Astrocyte (in vitro differentiated cells and primary cell): ENCODE data around the gene MTHFS. TPM values are rescaled to one million over a fixed set of nuclear protein-coding genes. Genes with fewer than 3 reads are reported as not detected.
"Not testable (repeated sequence)": the region's sequence is repeated elsewhere in the genome, so short reads cannot be mapped to it uniquely, and the experiment has no call there.

Source experiments
- DNase-seq: peaks from one replicate; pipeline ENCODE4 v3.0.0-alpha.2; 2010; ENCODE audit warnings: low read depth
- FAIRE-seq: peaks from 2 replicates; lab custom pipeline; 2011; peaks lifted over from hg19 to GRCh38; lab: Jason Lieb, UNC
- H2AFZ ChIP-seq: 2 replicates; pipeline ENCODE4 v1.6.0; 2012; ENCODE audit warnings: low read depth, low read length, inconsistent platforms
- H3K27ac ChIP-seq: 2 replicates; pipeline ENCODE4 v1.5.1; 2011; ENCODE audit warnings: low read depth, low read length, inconsistent platforms
- H3K27me3 ChIP-seq: 2 replicates; pipeline ENCODE4 v1.6.0; 2011; ENCODE audit warnings: low read length, inconsistent platforms; ENCODE audit not compliant: insufficient read depth
- H3K36me3 ChIP-seq: 2 replicates; pipeline ENCODE4 v1.5.1; 2011; ENCODE audit warnings: low read length, inconsistent platforms; ENCODE audit not compliant: insufficient read depth
- H3K4me1 ChIP-seq: 2 replicates; pipeline ENCODE4 v1.5.1; 2011; ENCODE audit warnings: low read length, inconsistent platforms; ENCODE audit not compliant: insufficient read depth
- H3K4me2 ChIP-seq: 2 replicates; pipeline ENCODE4 v1.6.0; 2012; ENCODE audit warnings: low read length, inconsistent platforms
- H3K4me3 ChIP-seq: 2 replicates; pipeline ENCODE4 v1.5.1; 2011; ENCODE audit warnings: low read depth, mild to moderate bottlenecking, low read length, inconsistent platforms; ENCODE audit not compliant: insufficient read depth
- H3K79me2 ChIP-seq: 2 replicates; pipeline ENCODE4 v1.6.0; 2012; ENCODE audit warnings: mild to moderate bottlenecking, low read length, inconsistent platforms; ENCODE audit not compliant: insufficient read depth
- H3K9ac ChIP-seq: 2 replicates; pipeline ENCODE4 v1.6.0; 2012; ENCODE audit warnings: mild to moderate bottlenecking, low read length, inconsistent platforms
- H3K9me3 ChIP-seq: 2 replicates; pipeline ENCODE4 v1.5.1; 2012; ENCODE audit warnings: low read depth, mild to moderate bottlenecking, low read length, inconsistent platforms; ENCODE audit not compliant: insufficient read depth
- H4K20me1 ChIP-seq: 2 replicates; pipeline ENCODE4 v1.6.0; 2012; ENCODE audit warnings: low read length, inconsistent platforms; ENCODE audit not compliant: insufficient read depth
- H3K27ac Mint-ChIP-seq: one replicate; pipeline ENCODE4 v1.8.0; 2021; ENCODE audit warnings: mild to moderate bottlenecking, mixed read lengths; ENCODE audit not compliant: unreplicated experiment
- H3K27me3 Mint-ChIP-seq: one replicate; pipeline ENCODE4 v1.8.0; 2021; ENCODE audit warnings: low read depth, mixed read lengths; ENCODE audit not compliant: unreplicated experiment
- H3K36me3 Mint-ChIP-seq: one replicate; pipeline ENCODE4 v1.8.0; 2021; ENCODE audit warnings: low read depth, mixed read lengths; ENCODE audit not compliant: unreplicated experiment
- H3K4me1 Mint-ChIP-seq: one replicate; pipeline ENCODE4 v1.8.0; 2021; ENCODE audit warnings: low read depth, mixed read lengths; ENCODE audit not compliant: unreplicated experiment
- H3K4me3 Mint-ChIP-seq: one replicate; pipeline ENCODE4 v1.8.0; 2021; ENCODE audit warnings: mild to moderate bottlenecking, moderate library complexity, mixed read lengths; ENCODE audit not compliant: unreplicated experiment
- H3K9me3 Mint-ChIP-seq: one replicate; pipeline ENCODE4 v1.8.0; 2021; ENCODE audit warnings: mild to moderate bottlenecking, mixed read lengths; ENCODE audit not compliant: unreplicated experiment
- EZH2 ChIP-seq: IDR thresholded peaks from 2 replicates; pipeline ENCODE4 v1.6.1; 2012; ENCODE audit warnings: mild to moderate bottlenecking, low read length, inconsistent platforms; ENCODE audit not compliant: insufficient read depth
- total RNA-seq: library from RNA; stranded (reverse); gene quantifications from 2 replicates; pipeline ENCODE4 v1.2.1, GENCODE V29; 2021
- TF ChIP-seq, protein P1 (sequence below): IDR thresholded peaks from 2 replicates; pipeline ENCODE4 v1.5.1; 2011; ENCODE audit warnings: low read depth, mild to moderate bottlenecking, inconsistent platforms, low read length, moderate library complexity; ENCODE audit not compliant: insufficient read depth

MTHFS gene
- total RNA-seq, 1 donor from 2014 or later = 20.0 TPM

DNA sequence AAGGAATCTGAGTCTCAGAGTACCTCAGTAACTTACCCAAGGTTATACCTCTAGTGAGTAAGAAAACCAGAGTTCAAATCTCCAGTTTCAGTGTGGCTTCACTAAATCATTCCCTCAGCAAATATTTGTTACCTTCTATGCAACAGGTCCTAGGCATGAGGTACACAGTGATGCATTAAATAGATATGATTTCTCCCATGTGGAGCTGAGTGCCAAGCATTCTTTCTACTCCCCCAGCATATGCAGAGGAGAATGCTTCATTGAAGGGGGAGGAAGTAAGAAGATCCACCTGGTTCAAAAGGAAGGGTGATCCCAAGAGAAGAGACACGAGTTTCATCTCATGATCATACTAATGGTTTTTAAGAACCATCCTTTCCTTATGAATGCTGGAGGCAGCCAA lies 6.8 kb upstream of the MTHFS start:
- no peaks in the 10 kb centered on the region for H3K9me3 ChIP-seq
- H2AFZ ChIP-seq = no peak overlapping the region
- no peak for TF ChIP-seq EZH2
- TF ChIP-seq, protein P1, sequence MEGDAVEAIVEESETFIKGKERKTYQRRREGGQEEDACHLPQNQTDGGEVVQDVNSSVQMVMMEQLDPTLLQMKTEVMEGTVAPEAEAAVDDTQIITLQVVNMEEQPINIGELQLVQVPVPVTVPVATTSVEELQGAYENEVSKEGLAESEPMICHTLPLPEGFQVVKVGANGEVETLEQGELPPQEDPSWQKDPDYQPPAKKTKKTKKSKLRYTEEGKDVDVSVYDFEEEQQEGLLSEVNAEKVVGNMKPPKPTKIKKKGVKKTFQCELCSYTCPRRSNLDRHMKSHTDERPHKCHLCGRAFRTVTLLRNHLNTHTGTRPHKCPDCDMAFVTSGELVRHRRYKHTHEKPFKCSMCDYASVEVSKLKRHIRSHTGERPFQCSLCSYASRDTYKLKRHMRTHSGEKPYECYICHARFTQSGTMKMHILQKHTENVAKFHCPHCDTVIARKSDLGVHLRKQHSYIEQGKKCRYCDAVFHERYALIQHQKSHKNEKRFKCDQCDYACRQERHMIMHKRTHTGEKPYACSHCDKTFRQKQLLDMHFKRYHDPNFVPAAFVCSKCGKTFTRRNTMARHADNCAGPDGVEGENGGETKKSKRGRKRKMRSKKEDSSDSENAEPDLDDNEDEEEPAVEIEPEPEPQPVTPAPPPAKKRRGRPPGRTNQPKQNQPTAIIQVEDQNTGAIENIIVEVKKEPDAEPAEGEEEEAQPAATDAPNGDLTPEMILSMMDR = no peak
- no peaks in the 10 kb centered on the region for H3K4me1 ChIP-seq
- H3K9me3 Mint-ChIP-seq = no peaks in the 10 kb centered on the region
- DNase-seq = no peak
- no peak for FAIRE-seq
- H3K27ac Mint-ChIP-seq = peak overlapping the region; percentile 23
- peaks cover 9% of the 10 kb centered on the region for H3K36me3 Mint-ChIP-seq
- no peaks in the 10 kb centered on the region for H4K20me1 ChIP-seq
- no peaks in the 10 kb centered on the region for H3K79me2 ChIP-seq
- peaks cover 2% of the 10 kb centered on the region for H3K4me1 Mint-ChIP-seq
- H3K9ac ChIP-seq = no peak overlapping the region
- H3K27ac ChIP-seq = no peak overlapping the region
- H3K4me3 Mint-ChIP-seq = no peak overlapping the region
- no peaks in the 10 kb centered on the region for H3K27me3 ChIP-seq
- no peak overlapping the region for H3K4me3 ChIP-seq
- no peaks in the 10 kb centered on the region for H3K27me3 Mint-ChIP-seq
- H3K4me2 ChIP-seq = no peak overlapping the region
- peaks cover 2% of the 10 kb centered on the region for H3K36me3 ChIP-seq

DNA sequence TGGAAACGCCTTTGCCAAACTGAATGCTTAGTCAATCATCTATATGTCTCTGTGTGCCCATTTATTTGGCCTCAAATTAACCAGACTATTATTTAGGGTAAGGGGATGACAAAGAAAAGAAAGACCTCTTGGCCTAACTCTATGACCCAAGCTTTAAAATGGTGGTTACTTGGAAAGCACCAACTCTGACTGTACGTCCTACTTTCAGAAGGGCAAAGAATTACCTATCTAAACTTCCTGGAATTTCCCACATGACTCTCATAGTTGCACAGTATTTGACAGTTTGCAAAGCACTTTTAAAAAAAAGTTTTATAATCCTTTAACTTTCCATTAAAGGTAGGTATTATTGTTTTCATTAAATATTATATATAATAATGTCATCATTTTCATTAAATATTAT lies 6.3 kb upstream of the MTHFS start:
- Histone ChIP-seq H3K27ac (no peak overlapping the region), H3K79me2 (no peaks in the 10 kb centered on the region), H3K4me2 (no peak overlapping the region), H3K36me3 (peaks cover 2% of the 10 kb centered on the region), H3K4me1 (no peaks in the 10 kb centered on the region), H3K4me3 (no peak overlapping the region), H3K27me3 (no peaks in the 10 kb centered on the region), H3K9me3 (no peaks in the 10 kb centered on the region), H4K20me1 (no peaks in the 10 kb centered on the region), H3K9ac (no peak overlapping the region), H2AFZ (no peak overlapping the region)
- Mint-ChIP-seq H3K36me3 (peaks cover 9% of the 10 kb centered on the region), H3K4me3 (no peak overlapping the region), H3K27me3 (no peaks in the 10 kb centered on the region), H3K9me3 (no peaks in the 10 kb centered on the region), H3K27ac (no peak overlapping the region), H3K4me1 (peaks cover 2% of the 10 kb centered on the region)
- FAIRE-seq (no peak), DNase-seq (no peak)
- TF ChIP-seq, protein P1 = no peak
- no peak for TF ChIP-seq EZH2

DNA sequence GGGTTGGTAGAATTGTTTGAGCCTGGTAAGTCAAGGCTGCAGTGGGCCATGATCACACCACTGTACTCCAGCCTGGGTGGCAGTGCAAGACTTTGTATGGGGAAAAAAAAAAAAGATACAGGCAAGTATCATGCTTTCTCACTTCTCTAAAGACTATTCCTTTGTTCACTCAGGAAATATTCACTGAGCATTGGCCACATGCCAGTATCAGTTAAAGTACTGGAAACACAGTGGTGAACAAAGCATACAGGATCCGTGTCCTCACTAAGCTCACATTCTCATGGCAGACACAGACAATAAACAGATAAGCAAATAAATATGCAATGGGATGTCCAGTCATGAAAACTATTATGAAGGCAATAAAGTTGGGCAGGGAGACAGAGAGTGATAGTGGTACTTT lies 5.1 kb upstream of the MTHFS start:
- Mint-ChIP-seq H3K9me3 (no peaks in the 10 kb centered on the region), H3K36me3 (peaks cover 4% of the 10 kb centered on the region), H3K27me3 (no peaks in the 10 kb centered on the region), H3K4me1 (peaks cover 2% of the 10 kb centered on the region), H3K4me3 (no peak overlapping the region), H3K27ac (no peak overlapping the region)
- Histone ChIP-seq H3K4me2 (no peak overlapping the region), H3K36me3 (peaks cover 2% of the 10 kb centered on the region), H4K20me1 (no peaks in the 10 kb centered on the region), H3K27me3 (no peaks in the 10 kb centered on the region), H3K79me2 (no peaks in the 10 kb centered on the region), H3K4me1 (peaks cover 3% of the 10 kb centered on the region), H3K9ac (no peak overlapping the region), H3K4me3 (no peak overlapping the region), H3K27ac (no peak overlapping the region), H2AFZ (no peak overlapping the region), H3K9me3 (no peaks in the 10 kb centered on the region)
- TF ChIP-seq EZH2 = no peak
- TF ChIP-seq, protein P1 = no peak
- FAIRE-seq (no peak), DNase-seq (no peak)

DNA sequence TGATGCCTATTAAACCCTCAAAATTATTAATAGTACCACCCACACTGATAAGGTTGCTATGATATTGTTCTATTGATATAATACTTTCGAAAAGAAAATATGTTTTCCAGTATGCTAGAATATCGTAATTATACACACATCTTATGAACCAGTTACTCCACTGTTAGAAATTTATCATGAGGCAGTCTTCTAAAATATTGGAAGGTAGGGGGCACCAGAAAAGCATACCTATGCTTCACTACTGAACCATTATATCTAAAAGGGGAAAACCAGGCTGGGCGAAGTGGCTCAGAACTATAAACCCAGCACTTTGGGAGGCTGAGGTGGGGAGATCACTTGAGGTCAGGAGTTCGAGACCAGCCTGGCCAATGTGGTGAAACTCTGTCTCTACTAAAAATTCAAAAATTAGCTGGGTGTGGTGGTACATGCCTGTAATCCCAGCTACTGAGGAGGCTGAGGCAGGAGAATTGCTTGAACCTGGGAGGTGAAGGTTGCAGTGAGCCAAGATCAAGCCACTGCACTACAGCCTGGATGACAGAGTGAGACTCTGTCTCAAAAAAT lies 4.1 kb upstream of the MTHFS start:
- H3K4me3 Mint-ChIP-seq, DNase-seq, H3K4me1 Mint-ChIP-seq: not testable (repeated sequence)

More for the DNA sequence above, 4.1 kb upstream of the MTHFS start:
- not testable (repeated sequence) for H3K79me2 ChIP-seq, H3K36me3 Mint-ChIP-seq, H3K9me3 ChIP-seq, H3K9ac ChIP-seq, H4K20me1 ChIP-seq, H2AFZ ChIP-seq, FAIRE-seq, H3K4me3 ChIP-seq, H3K27me3 Mint-ChIP-seq, H3K4me1 ChIP-seq, H3K27ac ChIP-seq, H3K9me3 Mint-ChIP-seq, H3K36me3 ChIP-seq, H3K27me3 ChIP-seq, H3K4me2 ChIP-seq, H3K27ac Mint-ChIP-seq
